Fibroblast of pulmonary artery (primary cell): ENCODE data around the gene MFSD8.
"Not testable (repeated sequence)": the region's sequence is repeated elsewhere in the genome, so short reads cannot be mapped to it uniquely, and the experiment has no call there.

Experiments
- DNase-seq: peaks from one replicate; pipeline ENCODE4 v3.0.0-alpha.2; 2010; ENCODE audit warnings: low read depth
- H3K4me3 ChIP-seq: replicated peaks from 2 replicates; pipeline ENCODE4 v1.5.1; 2011; ENCODE audit warnings: low read depth, mild to moderate bottlenecking, control low read depth, low read length, moderate library complexity
- CTCF ChIP-seq: IDR thresholded peaks from 2 replicates; pipeline ENCODE4 v1.5.1; 2011; ENCODE audit warnings: mild to moderate bottlenecking, control low read depth, low read length, inconsistent platforms; ENCODE audit errors: missing control alignments

MFSD8 gene

GRCh38 chr4:127967141-127967775, 2.3 kb upstream of the MFSD8 start:
- H3K4me3 ChIP-seq: no peak overlapping the region
- DNase-seq: peak; percentile 14
- TF ChIP-seq CTCF: no peak

GRCh38 chr4:127965803-127966175, 816 bp upstream of the MFSD8 start:
- DNase-seq: peak; percentile 13

GRCh38 chr4:127964426-127965061, 429 bp downstream of the MFSD8 start:
- DNase-seq: not testable (repeated sequence)
- peak overlapping the region; percentile 82 for H3K4me3 ChIP-seq

More at GRCh38 chr4:127965803-127966175, 816 bp upstream of the MFSD8 start:
- no peak for TF ChIP-seq CTCF
- peak overlapping the region; percentile 82 for H3K4me3 ChIP-seq

- H3K4me3 ChIP-seq: peak overlapping the region; percentile 82
Observed at GRCh38 chr4:127963633-127964398, 1.2 kb downstream of the MFSD8 start.

GRCh38 chr4:127959794-127960193, 5.2 kb downstream of the MFSD8 start:
- no peak overlapping the region for H3K4me3 ChIP-seq
- no peak for TF ChIP-seq CTCF
- DNase-seq: no peak

More at GRCh38 chr4:127963633-127964398, 1.2 kb downstream of the MFSD8 start:
- not testable (repeated sequence) for DNase-seq

GRCh38 chr4:127957105-127957504, 7.9 kb downstream of the MFSD8 start:
- TF ChIP-seq CTCF: no peak
- DNase-seq: no peak
- H3K4me3 ChIP-seq: no peak overlapping the region

- DNase-seq: peak; percentile 48
- no peak overlapping the region for H3K4me3 ChIP-seq
- TF ChIP-seq CTCF: no peak
Observed at GRCh38 chr4:127936974-127937373, 28.0 kb downstream of the MFSD8 start.

- not testable (repeated sequence) for DNase-seq, H3K4me3 ChIP-seq
Observed at GRCh38 chr4:127931836-127932235, 33.1 kb downstream of the MFSD8 start.
